Gastrocnemius medialis (tissue), 4 donors: ENCODE data around the gene CALN1. TPM values are rescaled to one million over a fixed set of nuclear protein-coding genes. Genes with fewer than 3 reads are reported as not detected.

Experiments used
- ATAC-seq, 2 donors: fragments of 150-250 bp; one replicate each; pipeline ENCODE4 v1.9.1; 2016
- DNase-seq, 2 donors: peaks; one replicate each; pipeline ENCODE4 v3.0.0-alpha.2; 2019
- H3K27ac ChIP-seq, 4 donors: fragments of 200-600 bp; sonication (generic); 1 replicate in 1 of 4; 2 replicates in 3 of 4; pipeline ENCODE4 v1.5.1; 2016 to 2018; ENCODE audit warnings: mild to moderate bottlenecking in 2 of 4, moderate library complexity in 1 of 4
- H3K27me3 ChIP-seq, 3 donors: fragments of 200-600 bp; sonication (generic) in 2 of 3; 1 replicate in 1 of 3; 2 replicates in 2 of 3; pipeline versions ENCODE4 v1.5.1 to v1.6.0; 2016 to 2019; ENCODE audit warnings: mild to moderate bottlenecking in 1 of 3, moderate library complexity in 1 of 3
- H3K36me3 ChIP-seq, 2 donors: fragments of 200-600 bp; sonication (generic) in 1 of 2; one replicate each; pipeline ENCODE4 v1.5.1; 2017 to 2018
- H3K4me1 ChIP-seq, 2 donors: fragments of 200-600 bp; sonication (generic) in 1 of 2; one replicate each; pipeline ENCODE4 v1.5.1; 2016 to 2017; ENCODE audit warnings: mild to moderate bottlenecking in 2 of 2
- H3K4me3 ChIP-seq, 4 donors: fragments of 200-600 bp; sonication (generic) in 3 of 4; 1 replicate in 1 of 4; 2 replicates in 3 of 4; pipeline ENCODE4 v1.5.1; 2016 to 2019; ENCODE audit warnings: mild to moderate bottlenecking in 2 of 4
- H3K9me3 ChIP-seq, 3 donors: fragments of 200-600 bp; sonication (generic) in 2 of 3; 1 replicate in 1 of 3; 2 replicates in 2 of 3; pipeline ENCODE4 v1.5.1; 2016 to 2019
- POLR2A ChIP-seq, 2 donors: fragments of 450-650 bp; IDR thresholded peaks; one replicate each; pipeline ENCODE4 v1.6.1; 2017; ENCODE audit warnings: antibody characterized with exemption in 2 of 2, mild to moderate bottlenecking in 2 of 2, moderate library complexity in 2 of 2
- in situ Hi-C, 4 donors: fragments of 200-750 bp; cut with MboI; loops; one replicate each; pipeline versions ENCODE4 v1.15.0 to v1.8.0; 2017; ENCODE audit warnings: low sequenced_read_pairs in 4 of 4
- intact Hi-C: fragments of 100-400 bp; cut with DNase I; formaldehyde crosslinking; loops from one replicate; pipeline ENCODE4 v1.15.1; 2023; ENCODE audit warnings: low total_unique reads
- total RNA-seq, 4 donors: library from RNA; depleted of rRNA; stranded (reverse); fragments of >200 nt; gene quantifications; one replicate each; pipeline versions ENCODE4 v1.1.0 to v1.2.3, GENCODE V29; 2016
- TF ChIP-seq, protein P1 (sequence below), 5 experiments: fragments of 450-650 bp in 3 of 5; fragments of 200-600 bp in 2 of 5; sonication (generic) in 2 of 5; IDR thresholded peaks in 4 of 5; conservative IDR thresholded peaks in 1 of 5; 1 replicate in 4 of 5; 2 replicates in 1 of 5; pipeline ENCODE4 v1.5.1; 2016 to 2019; ENCODE audit warnings: antibody characterized with exemption in 5 of 5, mild to moderate bottlenecking in 3 of 5, moderate library complexity in 3 of 5

CALN1 gene
- total RNA-seq, 4 donors from 2014 or later, result not detected

DNA sequence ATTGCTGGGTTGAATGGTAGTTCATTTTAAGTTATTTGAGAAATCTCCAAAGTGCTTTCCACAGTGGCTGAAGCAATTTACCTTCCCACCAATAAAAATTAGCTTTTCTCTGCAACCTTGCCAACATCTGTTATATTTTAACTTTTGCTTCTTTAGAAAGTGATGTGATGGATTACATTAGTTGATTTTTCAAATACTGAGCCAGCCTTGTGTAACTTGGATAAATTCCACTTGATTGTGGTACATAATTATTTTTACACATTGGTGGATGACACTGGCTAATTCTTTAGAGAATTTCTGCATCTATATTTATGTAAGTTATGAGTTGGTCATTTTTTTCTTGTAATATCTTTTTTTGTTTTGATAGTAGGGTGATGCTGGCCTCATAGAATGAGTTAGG is 646.1 kb downstream of the CALN1 start:
- Histone ChIP-seq H3K36me3 (no peaks in the 10 kb centered on the region), H3K4me3 (no peak overlapping the region), H3K9me3 (peaks cover 0 to 4% (median 0%) of the 10 kb centered on the region in 3 donors), H3K4me1 (no peaks in the 10 kb centered on the region), H3K27me3 (no peaks in the 10 kb centered on the region), H3K27ac (no peak overlapping the region)
- intact Hi-C loops, result no loop called here
- in situ Hi-C loops, result no loop called here
- DNase-seq, result no peak
- ATAC-seq, result no peak
- TF ChIP-seq, protein P1, sequence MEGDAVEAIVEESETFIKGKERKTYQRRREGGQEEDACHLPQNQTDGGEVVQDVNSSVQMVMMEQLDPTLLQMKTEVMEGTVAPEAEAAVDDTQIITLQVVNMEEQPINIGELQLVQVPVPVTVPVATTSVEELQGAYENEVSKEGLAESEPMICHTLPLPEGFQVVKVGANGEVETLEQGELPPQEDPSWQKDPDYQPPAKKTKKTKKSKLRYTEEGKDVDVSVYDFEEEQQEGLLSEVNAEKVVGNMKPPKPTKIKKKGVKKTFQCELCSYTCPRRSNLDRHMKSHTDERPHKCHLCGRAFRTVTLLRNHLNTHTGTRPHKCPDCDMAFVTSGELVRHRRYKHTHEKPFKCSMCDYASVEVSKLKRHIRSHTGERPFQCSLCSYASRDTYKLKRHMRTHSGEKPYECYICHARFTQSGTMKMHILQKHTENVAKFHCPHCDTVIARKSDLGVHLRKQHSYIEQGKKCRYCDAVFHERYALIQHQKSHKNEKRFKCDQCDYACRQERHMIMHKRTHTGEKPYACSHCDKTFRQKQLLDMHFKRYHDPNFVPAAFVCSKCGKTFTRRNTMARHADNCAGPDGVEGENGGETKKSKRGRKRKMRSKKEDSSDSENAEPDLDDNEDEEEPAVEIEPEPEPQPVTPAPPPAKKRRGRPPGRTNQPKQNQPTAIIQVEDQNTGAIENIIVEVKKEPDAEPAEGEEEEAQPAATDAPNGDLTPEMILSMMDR (IDR thresholded peaks at IDR 0.05 in 4 of 5, conservative IDR thresholded peaks at IDR 0.05 in 1 of 5), result no peak
- TF ChIP-seq POLR2A (IDR thresholded peaks at IDR 0.05), result no peak

DNA sequence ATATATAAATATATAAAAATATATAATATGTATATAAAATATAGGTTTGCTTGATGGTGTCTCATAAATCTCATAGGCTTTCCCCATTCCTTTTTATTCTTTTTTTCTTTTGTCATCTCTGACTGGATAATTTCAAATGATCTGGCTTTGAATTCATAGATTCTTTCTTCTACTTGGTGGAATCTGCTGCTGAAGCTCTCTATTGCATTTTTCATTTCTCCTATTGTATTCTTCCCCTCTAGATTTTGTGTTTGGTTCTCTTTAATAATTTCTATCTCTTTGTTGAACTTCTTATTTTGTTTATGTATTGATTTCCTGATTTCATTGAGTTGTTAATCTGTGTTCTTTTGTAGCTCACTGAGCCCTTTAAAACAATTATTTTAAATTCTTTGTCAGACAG is 650.8 kb downstream of the CALN1 start:
- intact Hi-C loops, result no loop called here
- in situ Hi-C loops, result no loop called here
- DNase-seq (no peak), ATAC-seq (no peak)
- no peak overlapping the region for H3K27ac ChIP-seq
- peaks cover 0 to 4% (median 0%) of the 10 kb centered on the region in 3 donors for H3K9me3 ChIP-seq
- no peaks in the 10 kb centered on the region for H3K36me3 ChIP-seq
- no peak for TF ChIP-seq POLR2A (IDR thresholded peaks at IDR 0.05)
- TF ChIP-seq, protein P1 (IDR thresholded peaks at IDR 0.05 in 4 of 5, conservative IDR thresholded peaks at IDR 0.05 in 1 of 5), result no peak
- H3K4me1 ChIP-seq, result no peaks in the 10 kb centered on the region
- no peaks in the 10 kb centered on the region for H3K27me3 ChIP-seq
- H3K4me3 ChIP-seq, result no peak overlapping the region

DNA sequence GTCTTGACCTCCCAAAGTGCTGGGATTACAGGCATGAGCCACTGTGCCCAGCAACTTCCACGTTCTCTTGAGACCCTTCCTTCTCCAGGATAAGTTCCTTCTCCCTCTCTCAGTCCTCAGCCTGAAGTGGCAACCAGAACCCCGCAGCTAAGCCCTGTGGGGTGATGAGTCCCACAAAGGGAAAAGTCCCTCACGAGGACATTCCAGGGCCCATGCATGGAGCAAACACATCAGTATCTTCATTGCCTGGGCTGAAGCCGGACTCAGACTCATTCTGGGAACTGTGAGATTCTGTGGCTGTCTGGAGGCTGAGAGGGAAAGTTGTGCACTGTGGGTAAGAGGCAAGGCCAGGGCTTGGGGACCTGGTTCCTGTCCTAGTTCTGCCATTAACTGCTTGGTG is 657.3 kb downstream of the CALN1 start:
- Histone ChIP-seq H3K36me3 (no peaks in the 10 kb centered on the region), H3K4me3 (no peak overlapping the region), H3K27me3 (peaks cover 5 to 29% (median 13%) of the 10 kb centered on the region in 3 donors), H3K9me3 (no peaks in the 10 kb centered on the region), H3K27ac (no peak overlapping the region), H3K4me1 (no peaks in the 10 kb centered on the region)
- TF ChIP-seq POLR2A (IDR thresholded peaks at IDR 0.05), result no peak
- TF ChIP-seq, protein P1 (IDR thresholded peaks at IDR 0.05 in 4 of 5, conservative IDR thresholded peaks at IDR 0.05 in 1 of 5), result no peak
- ATAC-seq (no peak), DNase-seq (no peak)
- intact Hi-C loops, result no loop called here
- in situ Hi-C loops, result no loop called here

DNA sequence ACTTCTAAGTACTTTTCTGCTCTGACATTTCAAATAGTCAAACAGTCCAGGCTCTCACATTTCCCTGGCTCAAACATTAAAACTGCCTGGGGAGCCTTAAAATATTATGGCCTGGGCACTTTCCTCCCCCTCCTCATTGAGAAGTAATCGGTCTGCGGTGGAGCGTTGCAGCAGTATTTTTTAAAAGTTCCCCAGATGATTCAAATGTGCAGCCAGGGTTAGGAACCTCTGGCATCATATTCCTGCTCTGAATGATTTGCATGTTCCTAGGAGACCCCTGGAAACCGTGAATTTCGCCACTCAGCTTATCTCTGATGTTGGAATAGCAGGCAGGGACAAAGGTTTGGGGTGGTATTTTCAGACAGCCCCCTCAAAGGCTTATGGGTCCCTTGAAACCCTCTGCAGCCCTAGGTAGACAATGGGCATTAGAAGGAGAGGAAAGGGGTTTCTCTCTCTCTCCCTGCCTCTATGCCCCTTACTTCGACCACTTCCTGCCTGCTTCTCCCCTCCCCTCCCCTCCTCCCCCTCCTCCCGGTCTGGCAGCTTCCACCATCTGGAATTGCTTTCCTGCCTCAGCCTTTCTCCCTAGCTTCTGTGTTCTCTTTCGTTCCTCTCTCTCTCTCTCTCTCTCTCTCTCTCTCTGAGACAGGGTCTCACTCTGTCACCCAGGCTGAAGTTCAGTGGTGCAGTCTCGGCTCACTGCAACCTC is 658.0 kb downstream of the CALN1 start:
- H3K4me3 ChIP-seq, result no peak overlapping the region
- no peaks in the 10 kb centered on the region for H3K36me3 ChIP-seq
- peaks cover 5 to 29% (median 13%) of the 10 kb centered on the region in 3 donors for H3K27me3 ChIP-seq
- H3K9me3 ChIP-seq, result no peaks in the 10 kb centered on the region
- intact Hi-C loops, result no loop called here
- no peak for DNase-seq
- no peaks in the 10 kb centered on the region for H3K4me1 ChIP-seq
- ATAC-seq, result no peak
- no peak for TF ChIP-seq POLR2A (IDR thresholded peaks at IDR 0.05)
- TF ChIP-seq, protein P1 (IDR thresholded peaks at IDR 0.05 in 4 of 5, conservative IDR thresholded peaks at IDR 0.05 in 1 of 5), result no peak
- H3K27ac ChIP-seq, result no peak overlapping the region
- in situ Hi-C loops, result no loop called here

DNA sequence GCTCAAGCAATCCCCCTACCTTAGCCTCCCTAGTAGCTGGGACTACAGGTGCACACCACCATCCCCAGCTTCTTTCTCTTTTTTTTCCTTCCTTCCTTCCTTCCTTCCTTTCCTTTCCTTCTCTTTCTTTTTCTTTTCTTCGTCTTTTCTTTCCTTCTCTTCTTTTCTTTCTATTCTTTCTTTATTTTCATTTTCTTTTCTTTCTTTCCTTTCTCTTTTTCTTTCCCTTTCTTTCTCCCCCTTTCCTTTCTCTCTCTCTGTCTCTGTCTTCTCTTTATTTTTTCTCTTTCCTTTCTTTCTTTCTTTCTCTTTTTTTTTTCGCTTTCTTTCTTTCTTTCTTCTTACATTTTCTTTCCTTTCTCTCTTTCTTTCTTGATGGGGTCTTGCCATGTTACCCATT is 658.9 kb downstream of the CALN1 start:
- TF ChIP-seq, protein P1 (IDR thresholded peaks at IDR 0.05 in 4 of 5, conservative IDR thresholded peaks at IDR 0.05 in 1 of 5), result no peak
- intact Hi-C loops (no loop called here), in situ Hi-C loops (no loop called here)
- Histone ChIP-seq H3K4me1 (no peaks in the 10 kb centered on the region), H3K9me3 (no peaks in the 10 kb centered on the region), H3K27me3 (peaks cover 5 to 29% (median 13%) of the 10 kb centered on the region in 3 donors), H3K36me3 (no peaks in the 10 kb centered on the region), H3K4me3 (no peak overlapping the region), H3K27ac (no peak overlapping the region)
- DNase-seq (no peak), ATAC-seq (no peak)
